ENCODE data around the gene GARNL3. TPM values are rescaled to one million over a fixed set of nuclear protein-coding genes. Genes with fewer than 3 reads are reported as not detected.
A peak's percentile ranks its signal among the peaks of the same experiment; 100 is the strongest.

Gene GARNL3
- total RNA-seq, 4 donors from 2014 or later: 12.3 to 78.4 (median 23.7) TPM

GRCh38 chr9:127307802-127308201 is 43.2 kb downstream of the GARNL3 start:
- Histone ChIP-seq H3K4me1 (peaks cover 0 to 7% (median 0%) of the 10 kb centered on the region in 4 donors), H3K4me3 (no peak overlapping the region), H3K27me3 (no peaks in the 10 kb centered on the region), H3K27ac (no peak overlapping the region), H3K9me3 (no peaks in the 10 kb centered on the region), H3K36me3 (no peaks in the 10 kb centered on the region)
- TF ChIP-seq CTCF (IDR thresholded peaks at IDR 0.05) (no peak), POLR2A (IDR thresholded peaks at IDR 0.05) (no peak)
- DNase-seq: no peak

GRCh38 chr9:127308652-127309434 is 44.3 kb downstream of the GARNL3 start:
- no peaks in the 10 kb centered on the region for H3K36me3 ChIP-seq
- peaks cover 0 to 7% (median 0%) of the 10 kb centered on the region in 4 donors for H3K4me1 ChIP-seq
- H3K9me3 ChIP-seq: no peaks in the 10 kb centered on the region
- H3K4me3 ChIP-seq: no peak overlapping the region
- no peak for DNase-seq
- no peak overlapping the region for H3K27ac ChIP-seq
- TF ChIP-seq CTCF (IDR thresholded peaks at IDR 0.05) (no peak), POLR2A (IDR thresholded peaks at IDR 0.05) (no peak)
- no peaks in the 10 kb centered on the region for H3K27me3 ChIP-seq

- Histone ChIP-seq H3K4me1 (peaks cover 0 to 7% (median 0%) of the 10 kb centered on the region in 4 donors), H3K4me3 (no peak overlapping the region), H3K36me3 (no peaks in the 10 kb centered on the region), H3K27me3 (no peaks in the 10 kb centered on the region), H3K27ac (no peak overlapping the region), H3K9me3 (no peaks in the 10 kb centered on the region)
- TF ChIP-seq CTCF (IDR thresholded peaks at IDR 0.05) (no peak), POLR2A (IDR thresholded peaks at IDR 0.05) (no peak)
- DNase-seq: no peak
Measured at GRCh38 chr9:127309715-127310114, 45.1 kb downstream of the GARNL3 start.

- TF ChIP-seq CTCF (IDR thresholded peaks at IDR 0.05) (peak; percentile 6 to 43 (median 32)), POLR2A (IDR thresholded peaks at IDR 0.05) (no peak)
- Histone ChIP-seq H3K4me3 (no peak overlapping the region), H3K27me3 (no peaks in the 10 kb centered on the region), H3K4me1 (peaks cover 0 to 7% (median 0%) of the 10 kb centered on the region in 4 donors), H3K36me3 (no peaks in the 10 kb centered on the region), H3K9me3 (no peaks in the 10 kb centered on the region), H3K27ac (peak overlapping the region in 1 of 4 donors; percentile 17)
- peak in 1 of 3 donors; percentile 60 for DNase-seq
Measured at GRCh38 chr9:127311239-127311741, 46.7 kb downstream of the GARNL3 start.

- Histone ChIP-seq H3K36me3 (no peaks in the 10 kb centered on the region), H3K4me1 (peaks cover 0 to 7% (median 0%) of the 10 kb centered on the region in 4 donors), H3K27me3 (no peaks in the 10 kb centered on the region), H3K9me3 (no peaks in the 10 kb centered on the region), H3K4me3 (no peak overlapping the region), H3K27ac (no peak overlapping the region)
- TF ChIP-seq CTCF (IDR thresholded peaks at IDR 0.05): no peak
- no peak for TF ChIP-seq POLR2A (IDR thresholded peaks at IDR 0.05)
- DNase-seq: no peak
Measured at GRCh38 chr9:127313042-127313560, 48.5 kb downstream of the GARNL3 start.
